Fibroblast of mammary gland (primary cell): ENCODE data around the gene SLC28A3.

Experiments
- DNase-seq: peaks from one replicate; pipeline ENCODE4 v3.0.0-alpha.2; 2010; ENCODE audit warnings: low read depth
- H3K4me3 ChIP-seq: 2 replicates; pipeline ENCODE4 v1.5.1; 2011; ENCODE audit warnings: low read depth, mild to moderate bottlenecking, low read length, moderate library complexity; ENCODE audit not compliant: control insufficient read depth
- CTCF ChIP-seq: conservative IDR thresholded peaks from 2 replicates; pipeline ENCODE4 v1.5.1; 2011; ENCODE audit warnings: low read depth, low read length, inconsistent platforms; ENCODE audit not compliant: control insufficient read depth, insufficient read depth

The SLC28A3 gene

GRCh38 chr9:84327184-84327583, 13.4 kb downstream of the SLC28A3 start:
- no peak overlapping the region for H3K4me3 ChIP-seq
- TF ChIP-seq CTCF: no peak
- DNase-seq: peak; percentile 39

DNA sequence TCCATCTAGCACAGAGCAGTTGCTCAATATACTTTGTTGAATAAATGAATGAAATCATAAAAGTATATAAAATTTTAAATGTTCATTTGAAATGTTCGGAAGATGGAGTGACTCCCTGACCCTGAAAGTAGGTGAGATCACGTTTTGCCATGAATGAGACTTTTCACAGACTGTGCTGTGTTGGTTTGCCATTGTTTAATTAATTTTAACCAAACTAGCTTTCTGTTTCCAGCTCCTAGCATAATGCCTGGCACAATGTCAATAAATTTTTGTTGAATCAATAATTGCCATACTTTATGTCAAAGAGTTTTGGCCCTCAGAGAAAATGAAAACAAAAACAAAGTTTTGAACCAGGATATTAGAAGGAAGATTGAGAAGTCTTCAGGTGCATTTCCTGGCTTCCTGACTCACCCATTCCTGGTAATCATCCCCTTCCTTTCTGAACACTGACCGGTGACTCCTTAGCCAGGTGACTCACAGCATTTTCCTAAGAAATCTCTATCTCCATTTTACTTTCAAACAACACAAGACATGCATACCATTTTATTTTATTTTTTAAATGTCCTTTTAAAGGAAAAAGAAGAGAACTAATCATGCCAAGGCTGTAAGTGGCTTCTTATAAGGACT, 15.1 kb downstream of the SLC28A3 start:
- H3K4me3 ChIP-seq: no peak overlapping the region
- TF ChIP-seq CTCF: no peak
- DNase-seq: peak; percentile 39

DNA sequence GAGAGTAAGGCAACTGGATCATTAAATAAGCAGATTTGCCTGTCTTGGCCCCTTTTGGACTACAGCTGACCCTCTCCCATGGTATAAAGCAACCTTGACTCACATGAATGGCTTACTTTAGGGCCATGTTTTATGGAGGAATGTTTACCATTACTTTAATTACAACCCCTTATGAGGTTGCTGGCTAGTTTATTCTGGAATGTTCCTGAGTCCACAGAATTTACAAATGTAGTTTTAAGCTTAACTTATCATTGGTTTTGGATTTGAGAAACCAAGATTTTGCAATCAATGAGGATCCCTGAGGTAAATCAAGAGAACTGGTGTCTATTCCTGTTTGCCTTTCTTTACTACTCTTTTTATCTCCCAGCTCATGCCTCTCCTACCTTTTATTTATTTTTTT, 15.7 kb downstream of the SLC28A3 start:
- H3K4me3 ChIP-seq: no peak overlapping the region
- no peak for DNase-seq
- TF ChIP-seq CTCF: no peak

DNA sequence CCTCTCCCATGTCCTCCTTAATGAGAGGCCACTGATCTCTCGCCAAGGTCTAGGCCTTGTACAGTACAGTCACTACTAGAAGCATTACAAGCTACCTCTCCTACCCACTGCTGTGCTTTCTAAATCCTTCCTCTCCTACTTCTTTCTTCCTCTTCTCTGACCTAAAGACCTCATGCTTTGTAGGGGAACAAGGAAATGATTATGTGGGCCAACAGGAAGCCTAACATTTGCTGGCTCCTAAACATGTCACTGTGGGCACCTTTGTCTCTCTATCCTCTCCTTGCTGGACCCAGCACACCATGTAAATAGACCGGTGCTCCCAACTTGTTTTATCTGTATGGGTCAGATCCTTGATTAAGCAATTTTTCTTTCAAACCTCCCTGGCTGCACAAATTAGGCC, 16.7 kb downstream of the SLC28A3 start:
- H3K4me3 ChIP-seq: no peak overlapping the region
- DNase-seq: no peak
- no peak for TF ChIP-seq CTCF

GRCh38 chr9:84322828-84323227, 17.7 kb downstream of the SLC28A3 start:
- TF ChIP-seq CTCF: no peak
- no peak overlapping the region for H3K4me3 ChIP-seq
- peak; percentile 80 for DNase-seq

DNA sequence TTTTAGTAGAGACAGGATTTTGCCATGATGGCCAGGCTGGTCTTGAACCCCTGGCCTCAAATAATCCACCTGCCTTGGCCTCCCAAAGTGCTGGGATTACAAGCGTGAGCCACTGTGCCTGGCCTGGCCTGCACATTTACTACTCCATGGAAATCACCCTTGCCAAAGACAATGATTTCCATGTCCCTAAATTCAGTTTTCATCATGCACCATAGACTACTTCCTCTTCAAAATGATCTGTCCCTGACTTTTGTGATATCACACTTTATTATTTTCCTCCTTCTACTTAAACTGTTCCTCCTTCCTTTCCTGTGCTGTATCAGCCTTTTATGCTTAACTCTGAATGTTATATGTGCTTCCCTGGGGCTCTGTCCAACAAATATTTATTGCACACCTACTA, 20.3 kb downstream of the SLC28A3 start:
- TF ChIP-seq CTCF: no peak
- DNase-seq: no peak

DNA sequence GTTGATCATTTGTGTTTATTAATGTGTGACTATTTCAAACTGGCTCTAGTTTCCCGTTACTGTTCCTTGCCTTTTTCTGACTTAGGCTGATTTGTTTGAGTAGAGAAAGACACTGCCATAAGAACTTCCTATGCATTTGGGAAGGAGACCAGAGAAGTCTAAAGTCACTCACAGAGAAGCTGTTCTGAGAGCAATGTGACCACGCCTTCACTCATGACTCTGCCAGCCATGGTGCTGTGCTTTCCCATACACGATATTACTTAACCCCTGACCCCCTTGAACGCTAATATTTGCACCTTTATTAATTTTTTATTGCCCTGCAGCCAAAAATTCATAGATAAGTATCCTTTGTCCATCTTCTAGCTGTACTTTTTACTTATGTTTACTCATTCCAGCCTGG, 20.9 kb downstream of the SLC28A3 start:
- TF ChIP-seq CTCF: no peak
- no peak for DNase-seq
- H3K4me3 ChIP-seq: no peak overlapping the region

More for the DNA sequence above, 20.3 kb downstream of the SLC28A3 start:
- H3K4me3 ChIP-seq: no peak overlapping the region
